H9 (cell line): ENCODE data around the gene TST. TPM values are rescaled to one million over a fixed set of nuclear protein-coding genes. Genes with fewer than 3 reads are reported as not detected.

Experiments used
- DNase-seq: peaks from one replicate; pipeline ENCODE4 v3.0.0-alpha.2; 2017
- H2AFZ ChIP-seq: one replicate; pipeline ENCODE4 v1.6.1; 2013; ENCODE audit warnings: mild to moderate bottlenecking, low read length, control low read depth, moderate library complexity
- H2AK5ac ChIP-seq: 2 replicates; pipeline ENCODE4 v1.6.1; 2013; ENCODE audit warnings: low read length, control low read depth, mixed read lengths; ENCODE audit not compliant: insufficient read length
- H2BK120ac ChIP-seq: one replicate; pipeline ENCODE4 v1.6.1; 2013; ENCODE audit warnings: low read depth, mild to moderate bottlenecking, low read length, control low read depth, inconsistent platforms; ENCODE audit not compliant: poor library complexity, severe bottlenecking
- H2BK12ac ChIP-seq: 2 replicates; pipeline ENCODE4 v1.6.1; 2013; ENCODE audit warnings: low read length, control low read depth, mixed read lengths, low read depth; ENCODE audit not compliant: insufficient read length
- H2BK15ac ChIP-seq: 2 replicates; pipeline ENCODE4 v1.6.1; 2013; ENCODE audit warnings: low read depth, low read length, control low read depth
- H2BK20ac ChIP-seq: one replicate; pipeline ENCODE4 v1.6.1; 2013; ENCODE audit warnings: low read depth, mild to moderate bottlenecking, low read length, control low read depth, inconsistent platforms; ENCODE audit not compliant: poor library complexity, severe bottlenecking
- H2BK5ac ChIP-seq: 2 replicates; pipeline ENCODE4 v1.6.1; 2013; ENCODE audit warnings: low read length, control low read depth, mixed read lengths; ENCODE audit not compliant: insufficient read length
- H3K14ac ChIP-seq: 2 replicates; pipeline ENCODE4 v1.6.1; 2013; ENCODE audit warnings: low read length, control low read depth; ENCODE audit not compliant: insufficient read depth
- H3K18ac ChIP-seq: 2 replicates; pipeline ENCODE4 v1.6.1; 2013; ENCODE audit warnings: low read depth, mild to moderate bottlenecking, mixed read lengths, low read length, control low read depth; ENCODE audit not compliant: insufficient read length
- H3K23ac ChIP-seq: 2 replicates; pipeline ENCODE4 v1.6.1; 2013; ENCODE audit warnings: low read length, control low read depth, mixed read lengths, low read depth; ENCODE audit not compliant: insufficient read length
- H3K23me2 ChIP-seq: 2 replicates; pipeline ENCODE4 v1.6.1; 2013; ENCODE audit warnings: low read depth, mild to moderate bottlenecking, mixed read lengths, low read length, control low read depth; ENCODE audit not compliant: insufficient read length, poor library complexity, severe bottlenecking
- H3K27ac ChIP-seq: 2 replicates; pipeline ENCODE4 v1.5.1; 2013; ENCODE audit warnings: low read length, control low read depth, mixed read lengths, low read depth; ENCODE audit not compliant: insufficient read length
- H3K27me3 ChIP-seq: 2 replicates; pipeline ENCODE4 v1.6.1; 2013; ENCODE audit warnings: low read length, control low read depth, inconsistent platforms; ENCODE audit not compliant: insufficient read depth
- H3K4ac ChIP-seq: 2 replicates; pipeline ENCODE4 v1.6.1; 2013; ENCODE audit warnings: low read depth, mild to moderate bottlenecking, control low read depth, inconsistent platforms, low read length, moderate library complexity
- H3K4me1 ChIP-seq: 2 replicates; pipeline ENCODE4 v1.6.1; 2013; ENCODE audit warnings: low read length, control low read depth, inconsistent platforms; ENCODE audit not compliant: insufficient read depth
- H3K4me2 ChIP-seq: 2 replicates; pipeline ENCODE4 v1.6.1; 2013; ENCODE audit warnings: low read length, control low read depth, mixed read lengths; ENCODE audit not compliant: insufficient read length, insufficient read depth
- H3K56ac ChIP-seq: 2 replicates; pipeline ENCODE4 v1.6.1; 2013; ENCODE audit warnings: low read depth, mild to moderate bottlenecking, mixed read lengths, low read length, control low read depth; ENCODE audit not compliant: insufficient read length
- H3K79me1 ChIP-seq: 2 replicates; pipeline ENCODE4 v1.6.1; 2013; ENCODE audit warnings: low read depth, mild to moderate bottlenecking, moderate library complexity, low read length, control low read depth, inconsistent platforms; ENCODE audit not compliant: insufficient read depth, poor library complexity, severe bottlenecking
- H3K79me2 ChIP-seq: 2 replicates; pipeline ENCODE4 v1.6.1; 2013; ENCODE audit warnings: low read length, control low read depth, inconsistent platforms; ENCODE audit not compliant: insufficient read depth
- H3K9ac ChIP-seq: 2 replicates; pipeline ENCODE4 v1.6.1; 2013; ENCODE audit warnings: low read length, control low read depth, mixed read lengths; ENCODE audit not compliant: insufficient read length; ENCODE audit errors: extremely low read depth
- H3K9me3 ChIP-seq: one replicate; pipeline ENCODE4 v1.6.1; 2013; ENCODE audit warnings: low read depth, low read length, inconsistent platforms; ENCODE audit not compliant: control insufficient read depth
- H3T11ph ChIP-seq: one replicate; pipeline ENCODE4 v1.6.1; 2013; ENCODE audit warnings: mild to moderate bottlenecking, low read length, control low read depth, inconsistent platforms
- H4K20me1 ChIP-seq: one replicate; pipeline ENCODE4 v1.6.1; 2013; ENCODE audit not compliant: control insufficient read depth, insufficient read length, insufficient read depth
- H4K5ac ChIP-seq: 2 replicates; pipeline ENCODE4 v1.6.1; 2013; ENCODE audit warnings: low read depth, mild to moderate bottlenecking, mixed read lengths, low read length, control low read depth; ENCODE audit not compliant: insufficient read length
- H4K8ac ChIP-seq: replicated peaks from 2 replicates; pipeline ENCODE4 v1.6.1; 2013; ENCODE audit warnings: low read length, control low read depth, mixed read lengths, low read depth; ENCODE audit not compliant: insufficient read length
- H4K91ac ChIP-seq: 2 replicates; pipeline ENCODE4 v1.6.1; 2013; ENCODE audit warnings: low read depth, mild to moderate bottlenecking, moderate library complexity, mixed read lengths, low read length, control low read depth; ENCODE audit not compliant: insufficient read length
- H3K27ac Mint-ChIP-seq, 3 experiments: 2 replicates in 2 of 3; 3 replicates in 1 of 3; pipeline ENCODE4 v1.8.0; 2020 to 2021; ENCODE audit warnings: mixed read lengths in 3 of 3, mild to moderate bottlenecking in 1 of 3, moderate library complexity in 1 of 3
- H3K27me3 Mint-ChIP-seq: 2 replicates; pipeline ENCODE4 v1.8.0; 2021; ENCODE audit warnings: low read depth, mild to moderate bottlenecking, moderate library complexity, mixed read lengths
- H3K36me3 Mint-ChIP-seq, 3 experiments: 2 replicates in 2 of 3; 3 replicates in 1 of 3; pipeline ENCODE4 v1.8.0; 2020 to 2021; ENCODE audit warnings: low read depth in 3 of 3, mixed read lengths in 3 of 3; ENCODE audit not compliant: insufficient read depth in 1 of 3
- H3K4me1 Mint-ChIP-seq, 2 experiments: 2 replicates each; pipeline ENCODE4 v1.8.0; 2020; ENCODE audit warnings: mixed read lengths in 2 of 2
- H3K4me3 Mint-ChIP-seq, 2 experiments: 2 replicates in 1 of 2; 3 replicates in 1 of 2; pipeline ENCODE4 v1.8.0; 2020 to 2021; ENCODE audit warnings: mild to moderate bottlenecking in 2 of 2, mixed read lengths in 2 of 2, moderate library complexity in 1 of 2
- H3K9me3 Mint-ChIP-seq, 2 experiments: 2 replicates in 1 of 2; 3 replicates in 1 of 2; pipeline ENCODE4 v1.8.0; 2020; ENCODE audit warnings: mild to moderate bottlenecking in 2 of 2, mixed read lengths in 2 of 2, moderate library complexity in 1 of 2
- WGBS: extraction: QIAGEN DNeasy Blood & Tissue Kit; methylation state at CpG from one replicate; pipeline ENCODE4 v1.1.7; 2013; ENCODE audit warnings: missing lambda C conversion rate, low lambda C conversion rate, mixed read lengths; ENCODE audit not compliant: insufficient read length; ENCODE audit errors: extremely low coverage; 5-methylcytosine and 5-hydroxymethylcytosine counted together
- total RNA-seq: library from RNA; stranded (reverse); gene quantifications from 2 replicates; pipeline ENCODE4 v1.2.1, GENCODE V29; 2021
- TF ChIP-seq, protein P1 (sequence below): fragments of 200-600 bp; sonication (generic); conservative IDR thresholded peaks from 3 replicates; pipeline ENCODE4 v1.8.0; 2021; ENCODE audit warnings: antibody characterized with exemption, mild to moderate bottlenecking

Gene TST
- total RNA-seq, 1 experiment from 2014 or later = 31.9 TPM

DNA sequence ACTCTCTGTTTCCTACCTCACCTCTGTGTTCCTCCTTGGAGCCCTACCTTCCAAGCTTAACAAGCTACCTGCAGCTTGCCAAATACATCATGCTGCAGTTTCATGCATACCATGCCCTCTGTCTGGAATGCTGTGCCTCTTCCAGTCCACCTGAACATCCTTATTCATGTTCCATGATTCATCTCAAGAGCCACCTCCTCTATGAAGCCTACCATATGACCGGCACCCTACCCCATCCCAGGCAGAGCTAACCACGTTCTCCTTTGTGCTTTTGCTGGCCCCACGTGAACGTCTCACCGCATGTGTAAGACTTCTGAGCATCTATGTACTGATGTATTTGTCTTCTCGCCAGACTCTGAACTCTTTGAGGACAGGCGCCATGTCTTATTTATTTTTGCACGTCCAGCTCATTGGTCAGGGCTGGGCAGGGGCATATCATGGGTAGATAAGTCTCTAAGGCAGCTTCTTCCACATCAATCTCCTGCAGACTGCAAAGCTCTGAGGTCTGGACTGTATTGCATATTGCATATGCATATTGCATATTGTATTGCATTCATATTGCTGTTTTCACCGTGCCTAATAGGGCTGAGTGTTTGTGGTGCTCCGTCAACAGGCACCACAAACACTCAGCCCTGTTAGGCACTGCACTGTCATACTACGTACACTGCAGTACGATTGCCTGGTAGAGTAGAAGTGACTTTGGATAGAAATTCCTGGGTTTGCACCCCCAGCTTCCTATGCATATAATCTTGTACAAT lies 31.0 kb downstream of the TST start:
- no peak overlapping the region for H3K23ac ChIP-seq
- DNase-seq = no peak
- no peak overlapping the region for H2AK5ac ChIP-seq
- no peak overlapping the region for H3K4me2 ChIP-seq
- no peak overlapping the region for H2BK12ac ChIP-seq
- no peaks in the 10 kb centered on the region for H3K23me2 ChIP-seq
- no peak overlapping the region for H3T11ph ChIP-seq
- Mint-ChIP-seq H3K4me1 (no peaks in the 10 kb centered on the region), H3K36me3 (peaks cover 4 to 6% (median 5%) of the 10 kb centered on the region in 3 experiments; a peak in 4 of 7 replicates), H3K27ac (no peak overlapping the region), H3K4me3 (no peak overlapping the region), H3K27me3 (peaks cover 65% of the 10 kb centered on the region), H3K9me3 (peaks cover 15 to 16% of the 10 kb centered on the region in 2 experiments)
- H2BK20ac ChIP-seq = no peak overlapping the region
- no peaks in the 10 kb centered on the region for H3K4me1 ChIP-seq
- H3K79me1 ChIP-seq = no peaks in the 10 kb centered on the region
- peaks cover 7% of the 10 kb centered on the region for H3K9me3 ChIP-seq
- H3K9ac ChIP-seq = no peak overlapping the region
- H2BK5ac ChIP-seq = no peak overlapping the region
- no peaks in the 10 kb centered on the region for H4K20me1 ChIP-seq
- H2AFZ ChIP-seq = no peak overlapping the region
- H3K14ac ChIP-seq = no peak overlapping the region
- no peak overlapping the region for H3K18ac ChIP-seq
- no peak overlapping the region for H4K91ac ChIP-seq
- H3K27me3 ChIP-seq = no peaks in the 10 kb centered on the region; the same call in 1 of the 2 replicates
- H2BK120ac ChIP-seq = no peak overlapping the region
- H3K4ac ChIP-seq = no peak overlapping the region
- H4K8ac ChIP-seq = no peak overlapping the region
- no peaks in the 10 kb centered on the region for H3K79me2 ChIP-seq
- H4K5ac ChIP-seq = no peak overlapping the region
- TF ChIP-seq, protein P1, sequence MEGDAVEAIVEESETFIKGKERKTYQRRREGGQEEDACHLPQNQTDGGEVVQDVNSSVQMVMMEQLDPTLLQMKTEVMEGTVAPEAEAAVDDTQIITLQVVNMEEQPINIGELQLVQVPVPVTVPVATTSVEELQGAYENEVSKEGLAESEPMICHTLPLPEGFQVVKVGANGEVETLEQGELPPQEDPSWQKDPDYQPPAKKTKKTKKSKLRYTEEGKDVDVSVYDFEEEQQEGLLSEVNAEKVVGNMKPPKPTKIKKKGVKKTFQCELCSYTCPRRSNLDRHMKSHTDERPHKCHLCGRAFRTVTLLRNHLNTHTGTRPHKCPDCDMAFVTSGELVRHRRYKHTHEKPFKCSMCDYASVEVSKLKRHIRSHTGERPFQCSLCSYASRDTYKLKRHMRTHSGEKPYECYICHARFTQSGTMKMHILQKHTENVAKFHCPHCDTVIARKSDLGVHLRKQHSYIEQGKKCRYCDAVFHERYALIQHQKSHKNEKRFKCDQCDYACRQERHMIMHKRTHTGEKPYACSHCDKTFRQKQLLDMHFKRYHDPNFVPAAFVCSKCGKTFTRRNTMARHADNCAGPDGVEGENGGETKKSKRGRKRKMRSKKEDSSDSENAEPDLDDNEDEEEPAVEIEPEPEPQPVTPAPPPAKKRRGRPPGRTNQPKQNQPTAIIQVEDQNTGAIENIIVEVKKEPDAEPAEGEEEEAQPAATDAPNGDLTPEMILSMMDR = no peak
- no peak overlapping the region for H2BK15ac ChIP-seq
- H3K27ac ChIP-seq = no peak overlapping the region
- no CpG with 5 or more reads among the region's 12 CpGs for WGBS
- H3K56ac ChIP-seq = no peak overlapping the region
